ENCODE measurements around the gene DDAH1.

The DDAH1 gene

GRCh38 chr1:85407746-85408377 is 57.1 kb downstream of the DDAH1 start:
- Mint-ChIP-seq H3K36me3 (ENCODE audit: low read depth) (no peaks in the 10 kb centered on the region), H3K9me3 (no peaks in the 10 kb centered on the region), H3K4me1 (peaks cover 43% of the 10 kb centered on the region), H3K4me3 (no peak overlapping the region), H3K27me3 (ENCODE audit: low read depth) (no peaks in the 10 kb centered on the region), H3K27ac (peak overlapping the region; percentile 98 to 99 (median 98))
- TF ChIP-seq CTCF (IDR thresholded peaks at IDR 0.05; ENCODE audit: unreplicated experiment in 3 of 3) = no peak

- TF ChIP-seq CTCF (IDR thresholded peaks at IDR 0.05; ENCODE audit: unreplicated experiment in 3 of 3) = no peak
- peak overlapping the region; percentile 98 to 99 (median 98) for H3K27ac Mint-ChIP-seq
- no peaks in the 10 kb centered on the region for H3K9me3 Mint-ChIP-seq
- peaks cover 43% of the 10 kb centered on the region for H3K4me1 Mint-ChIP-seq
- no peaks in the 10 kb centered on the region for H3K27me3 Mint-ChIP-seq (ENCODE audit: low read depth)
- H3K36me3 Mint-ChIP-seq (ENCODE audit: low read depth) = no peaks in the 10 kb centered on the region
- peak overlapping the region; percentile 5 to 58 (median 8) for H3K4me3 Mint-ChIP-seq
Observed at GRCh38 chr1:85406887-85407533, 57.9 kb downstream of the DDAH1 start.

GRCh38 chr1:85406081-85406480 is 58.9 kb downstream of the DDAH1 start:
- peak overlapping the region; percentile 98 to 99 (median 98) for H3K27ac Mint-ChIP-seq
- no peak overlapping the region for H3K4me3 Mint-ChIP-seq
- peaks cover 43% of the 10 kb centered on the region for H3K4me1 Mint-ChIP-seq
- TF ChIP-seq CTCF (IDR thresholded peaks at IDR 0.05; ENCODE audit: unreplicated experiment in 3 of 3) = no peak
- H3K36me3 Mint-ChIP-seq (ENCODE audit: low read depth) = no peaks in the 10 kb centered on the region
- H3K27me3 Mint-ChIP-seq (ENCODE audit: low read depth) = no peaks in the 10 kb centered on the region
- H3K9me3 Mint-ChIP-seq = no peaks in the 10 kb centered on the region

GRCh38 chr1:85404408-85404807 is 60.6 kb downstream of the DDAH1 start:
- Mint-ChIP-seq H3K36me3 (ENCODE audit: low read depth) (no peaks in the 10 kb centered on the region), H3K4me1 (peaks cover 48% of the 10 kb centered on the region), H3K27me3 (ENCODE audit: low read depth) (no peaks in the 10 kb centered on the region), H3K9me3 (no peaks in the 10 kb centered on the region), H3K4me3 (peak overlapping the region in 2 of 3 experiments; percentile 64 to 79), H3K27ac (peak overlapping the region; percentile 98 to 99 (median 98))
- TF ChIP-seq CTCF (IDR thresholded peaks at IDR 0.05; ENCODE audit: unreplicated experiment in 3 of 3) = no peak

- Mint-ChIP-seq H3K4me3 (no peak overlapping the region), H3K27me3 (ENCODE audit: low read depth) (no peaks in the 10 kb centered on the region), H3K4me1 (peaks cover 23% of the 10 kb centered on the region), H3K27ac (peak overlapping the region; percentile 5 to 76 (median 31)), H3K36me3 (ENCODE audit: low read depth) (no peaks in the 10 kb centered on the region), H3K9me3 (no peaks in the 10 kb centered on the region)
- peak in 2 of 3 experiments; percentile 14 to 18 for TF ChIP-seq CTCF (IDR thresholded peaks at IDR 0.05; ENCODE audit: unreplicated experiment in 3 of 3)
Observed at GRCh38 chr1:85398391-85399064, 66.4 kb downstream of the DDAH1 start.

All from nephron (organoid).